Muscle of back (tissue), 11 donors: ENCODE results near the gene KRTAP10-11. TPM values are rescaled to one million over a fixed set of nuclear protein-coding genes. Genes with fewer than 3 reads are reported as not detected.

Experiments
- DNase-seq, 3 donors: peaks; one replicate each; pipeline versions ENCODE4 v3.0.0 to v3.0.0-alpha.2; 2013
- polyA plus RNA-seq, 10 donors: library from polyadenylated mRNA; unstranded; fragments of 120-200 nt; gene quantifications; one replicate each; pipeline ENCODE4 v1.2.1, GENCODE V29; 2013; ENCODE audit not compliant: insufficient read length in 10 of 10

The KRTAP10-11 gene
- polyA plus RNA-seq, 10 donors = not detected

DNA sequence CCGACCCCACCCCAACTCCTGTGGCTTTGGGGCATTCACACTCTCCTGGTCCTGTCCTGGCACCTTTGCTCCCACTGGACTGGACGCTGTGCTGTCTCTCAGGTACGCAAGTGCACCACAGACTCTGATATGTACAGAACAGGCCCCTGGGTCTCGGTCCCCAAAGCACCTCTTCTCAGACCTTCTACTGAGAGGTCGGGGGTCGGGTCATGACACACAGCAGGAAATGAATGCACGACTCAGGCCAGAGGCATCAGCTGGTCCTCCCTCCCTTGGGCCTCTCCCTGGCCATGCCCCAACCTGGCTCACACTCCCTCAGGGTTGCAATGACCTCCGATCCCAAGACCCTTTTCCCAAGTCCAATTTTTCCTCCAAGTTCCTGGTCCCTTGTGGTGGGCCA, 49.0 kb downstream of the KRTAP10-11 start:
- DNase-seq = no peak

DNA sequence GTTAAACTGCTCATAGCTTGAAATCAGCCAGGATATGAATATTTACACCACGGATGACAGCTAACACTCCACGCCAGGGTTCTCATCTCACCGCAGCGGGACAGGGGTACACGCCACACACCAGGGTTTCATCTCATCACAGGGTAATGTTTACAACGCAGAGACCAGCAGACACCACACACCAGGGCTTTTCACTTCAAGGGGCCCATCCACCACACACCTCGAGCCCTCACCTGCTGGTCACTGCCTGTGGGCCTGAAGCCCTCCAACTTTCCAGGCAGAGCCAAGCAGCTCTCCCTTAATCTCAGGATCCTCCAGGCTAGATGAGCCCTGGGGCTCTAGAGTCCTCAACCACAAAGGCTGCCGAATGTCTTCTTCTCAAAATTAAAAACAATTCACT, 49.4 kb downstream of the KRTAP10-11 start:
- DNase-seq = no peak

DNA sequence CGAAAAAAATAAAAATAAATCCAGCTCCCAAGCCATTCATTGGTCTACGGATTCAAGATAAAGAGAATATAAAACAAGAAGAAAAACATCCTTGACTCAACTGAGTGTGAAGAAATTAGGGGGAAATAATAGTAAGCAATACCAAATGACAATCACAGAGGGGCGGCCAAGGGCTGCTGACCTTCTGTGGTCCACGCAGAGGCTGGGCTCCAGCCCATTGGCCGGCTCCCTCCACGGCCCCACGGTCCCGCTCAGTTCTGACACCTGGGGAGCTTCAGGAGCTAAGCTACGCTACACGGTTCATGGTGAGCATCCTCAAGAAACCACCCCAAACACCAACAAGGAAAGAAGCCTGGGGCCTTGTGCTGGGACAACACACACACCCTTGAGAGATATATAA, 50.4 kb downstream of the KRTAP10-11 start:
- DNase-seq = no peak

Other genes with a start within 250 kb of the KRTAP10-11 start
- 1 to 10 TPM; 2.0 to 4.3 (median 2.6) TPM for gene LRRC3, start 190.9 kb upstream of the KRTAP10-11 start, polyA plus RNA-seq
- not detected for gene KRTAP10-1, start 106.2 kb upstream of the KRTAP10-11 start, polyA plus RNA-seq
- not detected for gene KRTAP10-2, start 94.9 kb upstream of the KRTAP10-11 start, polyA plus RNA-seq
- gene KRTAP10-3, start 87.6 kb upstream of the KRTAP10-11 start, polyA plus RNA-seq = not detected
- not detected for gene KRTAP10-4, start 72.7 kb upstream of the KRTAP10-11 start, polyA plus RNA-seq
- gene KRTAP10-5, start 65.8 kb upstream of the KRTAP10-11 start, polyA plus RNA-seq = not detected
- gene KRTAP10-6, start 53.9 kb upstream of the KRTAP10-11 start, polyA plus RNA-seq = not detected
- gene KRTAP10-7, start 45.8 kb upstream of the KRTAP10-11 start, polyA plus RNA-seq = not detected
- not detected for gene KRTAP10-8, start 34.3 kb upstream of the KRTAP10-11 start, polyA plus RNA-seq
- not detected for gene KRTAP10-9, start 19.3 kb upstream of the KRTAP10-11 start, polyA plus RNA-seq
- gene KRTAP10-10, start 9.1 kb upstream of the KRTAP10-11 start, polyA plus RNA-seq = not detected
- gene KRTAP12-4, start 8.2 kb downstream of the KRTAP10-11 start, polyA plus RNA-seq = not detected
- gene KRTAP12-3, start 11.5 kb downstream of the KRTAP10-11 start, polyA plus RNA-seq = not detected
- not detected for gene KRTAP12-2, start 20.5 kb downstream of the KRTAP10-11 start, polyA plus RNA-seq
- not detected for gene KRTAP12-1, start 35.7 kb downstream of the KRTAP10-11 start, polyA plus RNA-seq
- gene KRTAP10-12, start 50.8 kb downstream of the KRTAP10-11 start, polyA plus RNA-seq = not detected
- 1 to 10 TPM in 2 of 10 donors, under 1 TPM in 7, not detected in 1; 0.10 to 3.2 (median 0.22) TPM for gene TSPEAR, start 65.2 kb downstream of the KRTAP10-11 start, polyA plus RNA-seq
- 100 to 1,000 TPM in 3 of 10 donors, 10 to 100 TPM in 7; 54.9 to 109 (median 77.1) TPM for gene UBE2G2, start 155.4 kb downstream of the KRTAP10-11 start, polyA plus RNA-seq
- 10 to 100 TPM; 60.0 to 88.6 (median 67.5) TPM for gene SUMO3, start 171.6 kb downstream of the KRTAP10-11 start, polyA plus RNA-seq
- gene PTTG1IP, start 227.3 kb downstream of the KRTAP10-11 start, polyA plus RNA-seq = 100 to 1,000 TPM; 116 to 144 (median 127) TPM